ENCODE measurements around the gene TSHZ1.

Gene TSHZ1

DNA sequence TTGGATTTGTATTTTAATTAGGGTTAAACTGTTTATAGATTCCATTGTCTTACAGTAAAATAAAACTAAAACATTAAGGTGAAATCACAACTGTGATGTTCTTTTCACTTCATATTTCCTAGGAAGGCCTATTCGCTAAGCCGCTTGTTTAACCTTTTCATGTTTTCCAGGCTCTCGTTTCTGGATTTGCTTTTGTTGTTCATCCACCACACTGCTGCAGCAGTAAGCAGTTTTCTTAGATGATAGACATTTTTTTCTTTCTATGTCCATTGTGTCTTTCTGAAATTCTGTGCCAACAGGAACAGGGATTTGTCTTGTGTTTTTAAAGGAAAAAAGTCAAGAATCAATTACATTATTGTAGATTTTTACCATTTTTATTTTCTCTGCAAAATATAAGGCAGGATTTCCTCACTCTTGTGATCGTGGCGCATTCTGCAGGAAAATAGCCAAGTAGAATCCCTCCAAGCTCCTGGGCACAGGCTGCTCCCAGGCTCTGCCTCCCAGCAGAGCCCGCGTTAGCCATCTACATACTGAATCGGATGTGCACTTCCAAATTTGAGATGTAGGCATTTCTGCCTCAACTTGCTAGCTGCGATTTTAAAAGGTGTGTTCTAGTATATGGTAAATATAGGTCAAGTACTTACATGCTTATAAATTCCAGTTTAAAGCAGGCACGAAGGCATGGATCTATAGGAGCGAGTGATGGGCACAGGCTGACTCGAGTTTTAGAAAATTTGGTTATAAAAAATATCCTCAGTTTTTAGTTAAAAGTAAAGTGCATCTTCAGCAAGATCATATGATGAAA, 10.2 kb downstream of the TSHZ1 start:
- no peak for DNase-seq (ENCODE audit: low spot score)
- TF ChIP-seq, protein P1, sequence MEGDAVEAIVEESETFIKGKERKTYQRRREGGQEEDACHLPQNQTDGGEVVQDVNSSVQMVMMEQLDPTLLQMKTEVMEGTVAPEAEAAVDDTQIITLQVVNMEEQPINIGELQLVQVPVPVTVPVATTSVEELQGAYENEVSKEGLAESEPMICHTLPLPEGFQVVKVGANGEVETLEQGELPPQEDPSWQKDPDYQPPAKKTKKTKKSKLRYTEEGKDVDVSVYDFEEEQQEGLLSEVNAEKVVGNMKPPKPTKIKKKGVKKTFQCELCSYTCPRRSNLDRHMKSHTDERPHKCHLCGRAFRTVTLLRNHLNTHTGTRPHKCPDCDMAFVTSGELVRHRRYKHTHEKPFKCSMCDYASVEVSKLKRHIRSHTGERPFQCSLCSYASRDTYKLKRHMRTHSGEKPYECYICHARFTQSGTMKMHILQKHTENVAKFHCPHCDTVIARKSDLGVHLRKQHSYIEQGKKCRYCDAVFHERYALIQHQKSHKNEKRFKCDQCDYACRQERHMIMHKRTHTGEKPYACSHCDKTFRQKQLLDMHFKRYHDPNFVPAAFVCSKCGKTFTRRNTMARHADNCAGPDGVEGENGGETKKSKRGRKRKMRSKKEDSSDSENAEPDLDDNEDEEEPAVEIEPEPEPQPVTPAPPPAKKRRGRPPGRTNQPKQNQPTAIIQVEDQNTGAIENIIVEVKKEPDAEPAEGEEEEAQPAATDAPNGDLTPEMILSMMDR (IDR thresholded peaks at IDR 0.05; ENCODE audit: extremely low read depth, missing control alignments) = no peak

DNA sequence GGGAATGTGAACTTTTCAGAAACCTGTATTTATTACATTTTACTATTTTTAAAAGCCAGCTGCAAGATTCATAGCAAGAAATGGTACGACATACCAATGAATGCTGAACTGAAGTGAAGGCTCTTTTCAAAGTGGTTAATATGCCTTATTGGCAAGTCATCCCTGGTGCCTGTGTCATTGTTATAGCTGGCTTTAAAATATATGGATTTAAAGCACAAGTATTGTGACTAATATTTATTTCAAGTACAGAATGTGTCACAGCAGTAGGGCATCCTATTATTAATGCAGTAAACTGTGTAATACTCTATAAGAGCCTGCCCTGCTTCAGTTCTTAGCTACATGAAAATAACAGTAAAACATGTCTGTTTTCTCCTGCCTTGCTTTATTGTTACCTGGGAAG, 10.8 kb downstream of the TSHZ1 start:
- no peak for DNase-seq (ENCODE audit: low spot score)
- TF ChIP-seq, protein P1 (IDR thresholded peaks at IDR 0.05; ENCODE audit: extremely low read depth, missing control alignments) = no peak

DNA sequence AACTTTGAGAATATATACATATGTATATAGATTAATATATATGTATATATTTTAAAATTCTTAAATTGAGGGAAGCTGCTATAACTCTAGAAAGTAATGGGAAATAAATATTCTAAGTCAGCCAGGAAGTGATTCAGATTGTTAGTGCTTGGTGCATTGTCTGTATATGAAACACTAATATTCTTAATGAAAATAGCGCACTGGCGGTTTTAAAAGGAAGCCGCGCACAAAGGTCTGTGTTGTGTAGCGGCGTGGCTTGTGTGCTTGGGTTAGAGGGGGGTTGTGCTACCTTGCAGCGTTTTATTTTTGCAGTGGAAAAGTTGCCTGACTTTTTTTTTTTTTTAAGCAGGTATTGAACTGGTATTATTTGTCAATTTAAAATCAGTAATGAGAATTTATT, 11.3 kb downstream of the TSHZ1 start:
- no peak for DNase-seq (ENCODE audit: low spot score)
- TF ChIP-seq, protein P1 (IDR thresholded peaks at IDR 0.05; ENCODE audit: extremely low read depth, missing control alignments) = no peak

DNA sequence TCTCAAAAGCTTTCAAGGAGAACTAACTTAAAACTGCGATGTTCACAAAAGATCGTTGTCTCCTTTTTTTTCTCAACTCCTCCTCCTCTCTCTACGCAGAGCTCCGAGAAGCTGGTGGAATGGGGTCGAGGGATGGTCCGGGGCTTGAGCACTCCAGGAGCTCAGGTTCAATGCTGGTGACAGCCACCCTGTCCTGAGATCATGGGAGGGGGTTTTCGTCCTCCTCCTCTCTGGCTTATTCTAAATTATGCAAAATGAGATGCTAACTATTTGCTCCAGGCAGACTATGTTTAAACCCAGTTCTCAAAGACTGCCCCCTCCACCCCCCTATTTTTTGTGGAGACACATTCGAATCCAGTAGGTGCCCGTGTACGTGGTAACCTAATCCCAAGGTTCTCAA, 11.8 kb downstream of the TSHZ1 start:
- TF ChIP-seq, protein P1 (IDR thresholded peaks at IDR 0.05; ENCODE audit: extremely low read depth, missing control alignments) = no peak

DNA sequence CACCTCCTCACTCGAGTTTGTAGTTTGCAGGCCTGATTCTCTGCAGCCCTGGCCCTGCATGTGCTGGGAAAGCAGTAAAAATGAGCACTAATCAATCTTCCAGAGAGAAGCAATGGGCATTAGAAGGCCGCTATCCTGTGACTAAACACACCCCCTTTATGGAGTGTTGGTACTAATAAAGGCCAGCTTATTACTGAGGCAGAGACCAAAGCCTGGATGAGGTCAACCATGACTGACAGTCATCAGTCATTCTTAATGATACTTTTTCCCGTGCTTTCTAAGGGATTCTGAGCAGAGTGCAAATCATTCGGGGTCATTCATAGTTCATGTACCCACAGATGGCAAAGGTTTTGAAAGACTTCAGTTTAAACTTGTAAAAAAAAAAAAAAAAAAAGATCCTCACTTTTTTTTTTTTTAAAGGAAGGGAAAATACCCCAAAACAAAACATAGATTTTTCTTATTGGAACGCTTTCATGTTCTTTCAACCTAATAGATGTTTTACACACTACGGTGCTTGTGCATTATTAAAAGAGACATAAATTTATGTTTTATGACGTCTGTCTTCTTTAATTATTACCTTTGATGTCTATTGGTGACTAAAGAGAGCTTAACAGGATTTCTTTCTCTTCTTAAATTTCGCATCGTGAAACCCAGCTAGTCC, 13.2 kb downstream of the TSHZ1 start:
- TF ChIP-seq, protein P1 (IDR thresholded peaks at IDR 0.05; ENCODE audit: extremely low read depth, missing control alignments) = no peak
- DNase-seq (ENCODE audit: low spot score) = no peak

More for the DNA sequence above, 11.8 kb downstream of the TSHZ1 start:
- DNase-seq (ENCODE audit: low spot score) = no peak

DNA sequence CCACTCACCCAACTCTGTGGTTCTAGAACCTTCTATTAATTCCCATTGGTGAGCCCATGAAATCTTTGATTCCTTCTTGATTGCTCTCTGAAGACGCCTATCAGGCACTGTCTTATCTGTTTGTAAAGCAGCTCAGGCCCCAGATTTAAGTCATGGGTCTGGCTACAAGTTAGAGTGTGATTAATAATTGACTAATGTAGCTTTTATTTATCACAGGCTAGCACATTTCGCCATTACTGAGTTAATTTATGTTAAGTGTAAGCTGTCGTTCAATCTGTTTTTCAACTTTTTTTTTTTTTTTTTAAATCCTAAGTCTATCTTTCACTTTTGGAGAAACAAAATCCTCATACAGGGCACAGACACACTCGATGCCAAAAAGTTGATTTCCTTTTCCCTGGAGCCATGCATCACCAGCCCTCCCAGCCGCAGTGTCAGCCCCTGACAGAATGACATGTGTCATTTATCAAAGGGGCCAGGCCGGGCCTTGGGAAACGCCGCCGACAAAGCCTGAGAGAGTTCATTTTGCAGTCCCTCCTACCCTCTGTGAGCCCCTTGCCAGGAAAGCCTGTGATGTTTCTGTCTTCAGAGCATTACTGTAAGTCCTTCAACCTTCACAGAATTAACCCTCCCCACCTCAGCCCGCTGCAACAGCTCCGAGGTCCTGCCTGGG, 15.8 kb downstream of the TSHZ1 start:
- DNase-seq (ENCODE audit: low spot score) = no peak
- TF ChIP-seq, protein P1 (IDR thresholded peaks at IDR 0.05; ENCODE audit: extremely low read depth, missing control alignments) = no peak

DNA sequence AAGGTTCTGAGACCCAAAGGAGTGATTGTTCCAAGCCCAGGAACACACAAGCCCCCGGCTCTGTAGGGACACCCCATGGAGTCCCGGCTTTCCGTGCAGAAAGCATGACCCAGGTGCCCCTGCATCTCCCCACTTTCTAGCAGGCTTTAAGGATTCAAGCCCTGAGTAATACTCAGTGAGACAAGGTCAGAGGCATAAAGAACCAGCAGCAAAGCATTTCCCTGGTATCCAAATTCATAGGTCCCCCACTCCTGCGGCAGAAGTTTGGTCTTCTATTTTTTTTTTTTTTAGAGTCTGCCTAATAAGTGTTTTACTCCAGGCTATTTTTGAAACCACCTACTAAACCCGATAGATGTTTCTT, 16.3 kb downstream of the TSHZ1 start:
- DNase-seq (ENCODE audit: low spot score) = no peak
- TF ChIP-seq, protein P1 (IDR thresholded peaks at IDR 0.05; ENCODE audit: extremely low read depth, missing control alignments) = no peak
